Activated CD8-positive, alpha-beta T cell treated with anti-CD3 and anti-CD28 coated beads, Interleukin-2, amount 10 ng/mL, durations not matched to agents 7 days and 5 days (primary cell): ENCODE data around the gene TREH. TPM values are rescaled to one million over a fixed set of nuclear protein-coding genes. Genes with fewer than 3 reads are reported as not detected.

Experiments used
- ATAC-seq: fragments of 150-1000 bp; cut with Tn5 transposase; one replicate; pipeline ENCODE4 v1.10.0; 2021; ENCODE audit warnings: moderate library complexity
- CTCF ChIA-PET: fragments of 350-600 bp; sonication (Branson Sonifier 250); formaldehyde crosslinking; loops from one replicate; lab custom pipeline; 2021; ENCODE audit warnings: antibody characterized with exemption; lab: Charles Lee
- POLR2A ChIA-PET: fragments of 350-600 bp; sonication (Branson Sonifier 250); formaldehyde crosslinking; loops from one replicate; lab custom pipeline; 2021; ENCODE audit warnings: antibody characterized with exemption; lab: Charles Lee
- DNase-seq: peaks from one replicate; pipeline ENCODE4 v3.0.0-alpha.2; 2020
- H3K27ac Mint-ChIP-seq: one replicate; pipeline ENCODE4 v1.8.0; 2021; ENCODE audit warnings: mild to moderate bottlenecking, mixed read lengths
- H3K27me3 Mint-ChIP-seq: one replicate; pipeline ENCODE4 v1.8.0; 2021; ENCODE audit warnings: low read depth, mixed read lengths
- H3K36me3 Mint-ChIP-seq: one replicate; pipeline ENCODE4 v1.8.0; 2021; ENCODE audit warnings: low read depth, mixed read lengths
- H3K4me1 Mint-ChIP-seq: one replicate; pipeline ENCODE4 v1.8.0; 2021; ENCODE audit warnings: low read depth, mixed read lengths
- H3K4me3 Mint-ChIP-seq: one replicate; pipeline ENCODE4 v1.8.0; 2021; ENCODE audit warnings: mild to moderate bottlenecking, mixed read lengths
- H3K9me3 Mint-ChIP-seq: one replicate; pipeline ENCODE4 v1.8.0; 2022; ENCODE audit warnings: mixed read lengths; ENCODE audit not compliant: insufficient read depth
- total RNA-seq, 2 experiments: library from RNA; stranded (reverse); gene quantifications; one replicate each; pipeline ENCODE4 v1.2.3, GENCODE V29; 2021

The TREH gene
- total RNA-seq, 2 experiments from 2014 or later, result not detected

- no peaks in the 10 kb centered on the region for H3K36me3 Mint-ChIP-seq
- no peak for DNase-seq
- ChIA-PET CTCF (interaction anchor here (1.4 to 6.1 kb wide), 3 partner anchors 12 to 62 kb away, joined by 3 to 40 read pairs (median 4); no protein-coding TSS in a partner anchor), POLR2A (interaction anchor here (0.6 to 0.9 kb wide), 2 partner anchors 13 to 15 kb away, joined by 3 read pairs; no protein-coding TSS in a partner anchor)
- H3K27ac Mint-ChIP-seq, result no peak overlapping the region
- ATAC-seq, result no peak
- no peaks in the 10 kb centered on the region for H3K27me3 Mint-ChIP-seq
- no peaks in the 10 kb centered on the region for H3K9me3 Mint-ChIP-seq
- H3K4me1 Mint-ChIP-seq, result peaks cover 18% of the 10 kb centered on the region
- H3K4me3 Mint-ChIP-seq, result no peak overlapping the region
Observed at GRCh38 chr11:118656563-118657165, 22.8 kb downstream of the TREH start.

GRCh38 chr11:118655486-118656190 is 23.8 kb downstream of the TREH start:
- H3K27ac Mint-ChIP-seq, result no peak overlapping the region
- H3K4me1 Mint-ChIP-seq, result peaks cover 18% of the 10 kb centered on the region
- no peak for DNase-seq
- ATAC-seq, result no peak
- H3K36me3 Mint-ChIP-seq, result no peaks in the 10 kb centered on the region
- H3K9me3 Mint-ChIP-seq, result no peaks in the 10 kb centered on the region
- POLR2A ChIA-PET, result no interaction called here
- H3K4me3 Mint-ChIP-seq, result no peak overlapping the region
- CTCF ChIA-PET, result interaction anchor here (6.1 kb wide), 1 partner anchor 61 kb away, joined by 40 read pairs; no protein-coding TSS in a partner anchor
- no peaks in the 10 kb centered on the region for H3K27me3 Mint-ChIP-seq

- Mint-ChIP-seq H3K36me3 (no peaks in the 10 kb centered on the region), H3K27me3 (no peaks in the 10 kb centered on the region), H3K4me3 (no peak overlapping the region), H3K4me1 (peaks cover 9% of the 10 kb centered on the region), H3K9me3 (no peaks in the 10 kb centered on the region), H3K27ac (no peak overlapping the region)
- ChIA-PET POLR2A (no interaction called here), CTCF (no interaction called here)
- no peak for ATAC-seq
- no peak for DNase-seq
Observed at GRCh38 chr11:118653684-118654390, 25.6 kb downstream of the TREH start.

GRCh38 chr11:118652681-118653181 is 26.7 kb downstream of the TREH start:
- POLR2A ChIA-PET, result no interaction called here
- no peak overlapping the region for H3K4me3 Mint-ChIP-seq

GRCh38 chr11:118651820-118652219 is 27.6 kb downstream of the TREH start:
- no peaks in the 10 kb centered on the region for H3K36me3 Mint-ChIP-seq
- no peaks in the 10 kb centered on the region for H3K27me3 Mint-ChIP-seq
- ChIA-PET CTCF (no interaction called here), POLR2A (no interaction called here)
- no peak overlapping the region for H3K4me3 Mint-ChIP-seq
- H3K4me1 Mint-ChIP-seq, result peaks cover 9% of the 10 kb centered on the region
- H3K9me3 Mint-ChIP-seq, result no peaks in the 10 kb centered on the region
- ATAC-seq (no peak), DNase-seq (no peak)
- H3K27ac Mint-ChIP-seq, result no peak overlapping the region

More at GRCh38 chr11:118652681-118653181, 26.7 kb downstream of the TREH start:
- peaks cover 9% of the 10 kb centered on the region for H3K4me1 Mint-ChIP-seq
- ATAC-seq, result no peak
- no peaks in the 10 kb centered on the region for H3K27me3 Mint-ChIP-seq
- no peak overlapping the region for H3K27ac Mint-ChIP-seq
- no peak for DNase-seq
- no peaks in the 10 kb centered on the region for H3K9me3 Mint-ChIP-seq
- CTCF ChIA-PET, result no interaction called here
- no peaks in the 10 kb centered on the region for H3K36me3 Mint-ChIP-seq

DNA sequence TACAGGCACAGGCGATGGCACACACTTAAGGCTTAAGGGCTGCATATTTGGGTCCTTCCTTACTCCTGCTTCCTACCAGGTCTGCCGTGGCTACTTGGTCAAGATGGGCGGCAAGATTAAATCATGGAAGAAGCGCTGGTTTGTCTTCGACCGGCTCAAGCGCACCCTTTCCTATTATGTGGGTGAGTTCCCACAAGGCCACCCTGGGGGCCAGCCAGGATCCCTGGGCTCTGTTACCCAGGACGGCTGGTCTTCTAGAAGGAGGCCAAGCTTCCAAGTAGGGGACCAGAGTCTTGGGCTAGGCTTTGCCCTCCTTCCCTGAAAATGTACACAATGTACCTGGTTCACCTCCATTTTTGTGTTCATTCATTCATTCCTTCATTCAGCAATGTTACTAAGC is 29.1 kb downstream of the TREH start:
- Mint-ChIP-seq H3K27ac (no peak overlapping the region), H3K4me3 (no peak overlapping the region), H3K27me3 (no peaks in the 10 kb centered on the region), H3K36me3 (no peaks in the 10 kb centered on the region), H3K9me3 (no peaks in the 10 kb centered on the region), H3K4me1 (peaks cover 9% of the 10 kb centered on the region)
- ATAC-seq, result no peak
- POLR2A ChIA-PET, result no interaction called here
- DNase-seq, result no peak
- CTCF ChIA-PET, result interaction anchor here (1.4 kb wide), 1 partner anchor 56 kb away, joined by 3 read pairs; no protein-coding TSS in a partner anchor

- H3K9me3 Mint-ChIP-seq, result no peaks in the 10 kb centered on the region
Observed at GRCh38 chr11:118649941-118650340, 29.5 kb downstream of the TREH start.

DNA sequence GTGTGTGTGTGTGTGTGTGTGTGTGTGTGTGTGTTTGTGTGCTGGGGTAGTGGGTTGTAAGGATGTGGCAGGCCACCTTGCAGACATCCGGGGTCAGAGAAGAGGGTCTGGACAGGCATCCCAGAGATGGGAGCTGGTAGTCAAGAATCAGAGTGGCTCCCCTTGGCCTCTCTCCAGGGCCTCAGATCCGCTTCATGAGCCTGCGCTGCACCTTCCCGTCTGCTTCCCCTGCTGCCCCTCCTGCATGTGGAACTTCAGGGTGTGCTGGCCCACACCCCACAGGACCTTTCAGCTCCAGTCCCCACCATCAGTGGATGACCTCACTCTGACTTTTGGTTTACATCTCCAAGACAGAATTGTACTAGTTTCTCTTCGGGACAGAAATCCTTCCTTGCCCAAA is 31.2 kb downstream of the TREH start:
- no peak overlapping the region for H3K27ac Mint-ChIP-seq
- peaks cover 9% of the 10 kb centered on the region for H3K4me1 Mint-ChIP-seq
- ChIA-PET POLR2A (no interaction called here), CTCF (no interaction called here)
- no peaks in the 10 kb centered on the region for H3K9me3 Mint-ChIP-seq
- no peak for ATAC-seq
- H3K27me3 Mint-ChIP-seq, result no peaks in the 10 kb centered on the region
- H3K4me3 Mint-ChIP-seq, result no peak overlapping the region
- DNase-seq, result no peak
- H3K36me3 Mint-ChIP-seq, result no peaks in the 10 kb centered on the region

More at GRCh38 chr11:118649941-118650340, 29.5 kb downstream of the TREH start:
- H3K27me3 Mint-ChIP-seq, result no peaks in the 10 kb centered on the region
- DNase-seq, result no peak
- ATAC-seq, result no peak
- H3K27ac Mint-ChIP-seq, result no peak overlapping the region
- POLR2A ChIA-PET, result no interaction called here
- H3K4me1 Mint-ChIP-seq, result peaks cover 9% of the 10 kb centered on the region
- H3K4me3 Mint-ChIP-seq, result no peak overlapping the region
- no peaks in the 10 kb centered on the region for H3K36me3 Mint-ChIP-seq
- CTCF ChIA-PET, result interaction anchor here (1.4 kb wide), 1 partner anchor 55 kb away, joined by 3 read pairs; no protein-coding TSS in a partner anchor

DNA sequence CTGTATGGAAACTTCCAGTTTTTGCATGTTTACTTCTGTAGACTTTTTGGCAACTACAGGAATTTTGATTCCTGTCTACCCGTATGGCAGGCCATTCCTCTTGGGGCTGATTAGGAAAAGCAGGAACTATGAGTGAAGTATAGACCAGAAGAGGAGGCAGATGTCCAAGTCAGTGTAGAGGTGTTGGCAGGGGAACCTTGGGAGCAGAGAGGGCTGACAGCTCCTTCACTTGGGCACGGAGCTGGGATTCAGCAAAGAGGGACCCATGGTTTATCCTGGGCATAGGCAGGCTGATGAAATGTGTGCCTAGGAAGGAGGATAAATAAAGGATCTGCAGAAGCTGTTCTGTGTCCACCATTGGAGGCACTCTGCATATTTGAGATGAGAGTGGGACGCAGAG is 33.1 kb downstream of the TREH start:
- H3K27me3 Mint-ChIP-seq, result no peaks in the 10 kb centered on the region
- ATAC-seq, result no peak
- no peak overlapping the region for H3K4me3 Mint-ChIP-seq
- DNase-seq, result no peak
- POLR2A ChIA-PET, result no interaction called here
- no peaks in the 10 kb centered on the region for H3K9me3 Mint-ChIP-seq
- CTCF ChIA-PET, result interaction anchor here (2.2 kb wide), 1 partner anchor 14 kb away, joined by 6 read pairs; no protein-coding TSS in a partner anchor
- no peaks in the 10 kb centered on the region for H3K36me3 Mint-ChIP-seq
- no peaks in the 10 kb centered on the region for H3K4me1 Mint-ChIP-seq
- H3K27ac Mint-ChIP-seq, result no peak overlapping the region

GRCh38 chr11:118645066-118645715 is 34.3 kb downstream of the TREH start:
- Mint-ChIP-seq H3K4me1 (no peaks in the 10 kb centered on the region), H3K27ac (no peak overlapping the region), H3K36me3 (no peaks in the 10 kb centered on the region), H3K9me3 (no peaks in the 10 kb centered on the region), H3K4me3 (no peak overlapping the region), H3K27me3 (no peaks in the 10 kb centered on the region)
- DNase-seq, result no peak
- POLR2A ChIA-PET, result no interaction called here
- no peak for ATAC-seq
- CTCF ChIA-PET, result no interaction called here

- POLR2A ChIA-PET, result no interaction called here
- Mint-ChIP-seq H3K27ac (no peak overlapping the region), H3K27me3 (no peaks in the 10 kb centered on the region), H3K36me3 (no peaks in the 10 kb centered on the region), H3K4me3 (no peak overlapping the region), H3K9me3 (no peaks in the 10 kb centered on the region), H3K4me1 (no peaks in the 10 kb centered on the region)
- CTCF ChIA-PET, result no interaction called here
- DNase-seq (no peak), ATAC-seq (no peak)
Observed at GRCh38 chr11:118644496-118644895, 35.0 kb downstream of the TREH start.
